K562 (cell line): ENCODE data around the gene PLEKHF1. TPM values are rescaled to one million over a fixed set of nuclear protein-coding genes. Genes with fewer than 3 reads are reported as not detected.

ENCODE experiments used
- ADNP ChIP-seq: fragments of 200-800 bp; sonication (Bioruptor generic); IDR thresholded peaks from 2 replicates; pipeline ENCODE4 v1.6.1; 2016; ENCODE audit warnings: missing genetic modification characterization, missing compliant biosample characterization
- ATF1 ChIP-seq, 2 experiments: fragments of 450-650 bp in 1 of 2; IDR thresholded peaks; 2 replicates each; pipeline ENCODE4 v1.6.1; 2016; ENCODE audit warnings: missing compliant biosample characterization in 1 of 2, missing genetic modification characterization in 1 of 2
- CHD4 ChIP-seq: fragments of 200-600 bp; sonication (generic); IDR thresholded peaks from 3 replicates; pipeline ENCODE4 v1.6.1; 2012; ENCODE audit warnings: low read depth, mild to moderate bottlenecking, mixed read lengths, low read length, inconsistent platforms; ENCODE audit not compliant: insufficient read depth, insufficient replicate concordance, poor library complexity, severe bottlenecking
- DACH1 ChIP-seq: fragments of 450-650 bp; IDR thresholded peaks from 2 replicates; pipeline ENCODE4 v1.6.1; 2018; ENCODE audit not compliant: partially characterized antibody
- DLX4 ChIP-seq: fragments of 250-450 bp; sonication (Bioruptor Pico); IDR thresholded peaks from 2 replicates; pipeline ENCODE4 v1.6.1; 2021; ENCODE audit warnings: mild to moderate bottlenecking
- E2F3 ChIP-seq: fragments of 250-450 bp; sonication (Bioruptor Pico); IDR thresholded peaks from 2 replicates; pipeline ENCODE4 v1.4.0; 2020; ENCODE audit warnings: mild to moderate bottlenecking
- E2F5 ChIP-seq: sonication (generic); formaldehyde crosslinking; IDR thresholded peaks from 2 replicates; pipeline ENCODE4 v1.8.0; 2022; ENCODE audit warnings: mild to moderate bottlenecking, missing genetic modification reagents
- HMBOX1 ChIP-seq: sonication (generic); IDR thresholded peaks from 2 replicates; pipeline ENCODE4 v1.6.1; 2016
- HNRNPL ChIP-seq: fragments of 200-400 bp; formaldehyde crosslinking; IDR thresholded peaks from 2 replicates; pipeline ENCODE4 v1.6.1; 2017; ENCODE audit warnings: low read depth, mild to moderate bottlenecking, low read length
- MEF2D ChIP-seq: conservative IDR thresholded peaks from 2 replicates; pipeline ENCODE4 v1.6.1; 2016; ENCODE audit warnings: low read depth, missing genetic modification characterization, missing compliant biosample characterization
- MNT ChIP-seq, 2 experiments: fragments of 450-650 bp; conservative IDR thresholded peaks; 2 replicates each; pipeline ENCODE4 v1.6.1; 2017; ENCODE audit warnings: mild to moderate bottlenecking in 2 of 2, moderate library complexity in 2 of 2
- NFRKB ChIP-seq: fragments of 450-650 bp; IDR thresholded peaks from 2 replicates; pipeline ENCODE4 v1.6.1; 2016; ENCODE audit warnings: low read depth
- POLR2AphosphoS2 ChIP-seq: IDR thresholded peaks from 2 replicates; pipeline ENCODE4 v1.6.1; 2012; ENCODE audit warnings: low read length, improper control_type of control experiment
- POLR3G ChIP-seq: IDR thresholded peaks from 2 replicates; pipeline ENCODE4 v1.6.1; 2011; ENCODE audit not compliant: insufficient read length, insufficient replicate concordance; ENCODE audit errors: extremely low read depth
- PTRF ChIP-seq: fragments of 450-650 bp; IDR thresholded peaks from 2 replicates; pipeline ENCODE4 v1.6.1; 2016; ENCODE audit warnings: mild to moderate bottlenecking, missing genetic modification characterization, missing compliant biosample characterization
- RHOXF2B ChIP-seq: fragments of 250-450 bp; sonication (Bioruptor Pico); conservative IDR thresholded peaks from 2 replicates; pipeline ENCODE4 v1.5.1; 2021
- SMAD2 ChIP-seq: fragments of 150-350 bp; IDR thresholded peaks from 2 replicates; pipeline ENCODE4 v1.6.1; 2014; ENCODE audit warnings: low read depth, mild to moderate bottlenecking, low read length
- STAT5A ChIP-seq: IDR thresholded peaks from 2 replicates; pipeline ENCODE4 v1.6.1; 2012; ENCODE audit warnings: low read length, inconsistent platforms, borderline replicate concordance
- ZBTB1 ChIP-seq: sonication (generic); formaldehyde crosslinking; IDR thresholded peaks from 2 replicates; pipeline ENCODE4 v1.8.1; 2023; ENCODE audit warnings: missing genetic modification reagents, low read depth, mild to moderate bottlenecking, borderline replicate concordance
- ZC3H8 ChIP-seq: fragments of 450-650 bp; IDR thresholded peaks from 2 replicates; pipeline ENCODE4 v1.6.1; 2017
- ZNF143 ChIP-seq: sonication (generic); formaldehyde crosslinking; IDR thresholded peaks from 2 replicates; pipeline ENCODE4 v1.9.0; 2022; ENCODE audit warnings: mild to moderate bottlenecking, missing genetic modification reagents
- ZNF280A ChIP-seq: fragments of 450-650 bp; IDR thresholded peaks from 2 replicates; pipeline ENCODE4 v1.6.1; 2018; ENCODE audit warnings: mild to moderate bottlenecking, low read depth; ENCODE audit not compliant: partially characterized antibody
- ZNF586 ChIP-seq: fragments of 450-650 bp; formaldehyde crosslinking; conservative IDR thresholded peaks from 2 replicates; pipeline ENCODE4 v1.4.0; 2020; ENCODE audit warnings: mild to moderate bottlenecking, moderate library complexity
- polyA plus RNA-seq, 8 experiments: library from polyadenylated mRNA; depleted of rRNA in 4 of 8; stranded (reverse) in 5 of 8; unstranded in 3 of 8; fragments of >200 nt; fragmentation: Nextera tagmentation in 2 of 8; fragmentation: Illumina TruSeq in 1 of 8; extraction: Ambion mirVana in 2 of 8; extraction: Trizol in 1 of 8; gene quantifications; 2 replicates each; pipeline versions ENCODE4 v1.2.1 to v1.2.3, GENCODE V29; 2011 to 2014; ENCODE audit warnings: inconsistent platforms in 1 of 8, missing spikeins in 1 of 8
- total RNA-seq, 7 experiments: library from RNA; depleted of rRNA in 6 of 7; stranded (reverse); fragments of >200 nt in 6 of 7; fragmentation: Illumina TruSeq in 2 of 7; extraction: Trizol in 2 of 7; gene quantifications; 2 replicates each; pipeline versions ENCODE4 v1.2.1 to v1.2.3, GENCODE V29; 2011 to 2021; ENCODE audit warnings: low replicate concordance in 1 of 7

The PLEKHF1 gene
- total and polyA plus RNA-seq, 9 of the 15 experiments (the other 6 are each of a cell fraction or from before 2014, with no cell fraction given) = 0.07 to 13.4 (median 3.9) TPM; not detected in 1

GRCh38 chr19:29687897-29688728 lies 22.9 kb downstream of the PLEKHF1 start (continued):
- no peak for TF ChIP-seq ZBTB1 (CRISPR knock-in tag)
- TF ChIP-seq ZNF143 (CRISPR knock-in tag) = no peak
- no peak for TF ChIP-seq HNRNPL
- no peak for TF ChIP-seq DACH1
- TF ChIP-seq POLR3G = no peak
- no peak for TF ChIP-seq PTRF
- no peak for TF ChIP-seq RHOXF2B (CRISPR knock-in tag)
- no peak for TF ChIP-seq ZNF586 (CRISPR knock-in tag)
- TF ChIP-seq ZNF280A = no peak
- no peak for TF ChIP-seq STAT5A
- TF ChIP-seq E2F5 (CRISPR knock-in tag) = no peak
- TF ChIP-seq ZC3H8 = no peak
- no peak for TF ChIP-seq ATF1 (CRISPR knock-in tag; IDR thresholded peaks at IDR 0.05)
- TF ChIP-seq ATF1 (tag; IDR thresholded peaks at IDR 0.05) = 0 out of 2 replicates have a peak, but pooled peaks have one; percentile 15
- no peak for TF ChIP-seq E2F3 (CRISPR knock-in tag)
- peak in 1 of 2 experiments; percentile 34; a peak in 1 of 4 replicates for TF ChIP-seq MNT (conservative IDR thresholded peaks at IDR 0.05)
- peak; percentile 65 for TF ChIP-seq MEF2D (tag)
- no peak for TF ChIP-seq HMBOX1
- TF ChIP-seq POLR2AphosphoS2 = no peak
- TF ChIP-seq ADNP (tag) = peak; percentile 84
- TF ChIP-seq SMAD2 = no peak
- no peak for TF ChIP-seq CHD4
- no peak for TF ChIP-seq DLX4 (CRISPR knock-in tag)
- peak; percentile 95 for TF ChIP-seq NFRKB
